Measurements from ENCODE around the gene SNN.
A peak's percentile ranks its signal among the peaks of the same experiment; 100 is the strongest.

Gene SNN

DNA sequence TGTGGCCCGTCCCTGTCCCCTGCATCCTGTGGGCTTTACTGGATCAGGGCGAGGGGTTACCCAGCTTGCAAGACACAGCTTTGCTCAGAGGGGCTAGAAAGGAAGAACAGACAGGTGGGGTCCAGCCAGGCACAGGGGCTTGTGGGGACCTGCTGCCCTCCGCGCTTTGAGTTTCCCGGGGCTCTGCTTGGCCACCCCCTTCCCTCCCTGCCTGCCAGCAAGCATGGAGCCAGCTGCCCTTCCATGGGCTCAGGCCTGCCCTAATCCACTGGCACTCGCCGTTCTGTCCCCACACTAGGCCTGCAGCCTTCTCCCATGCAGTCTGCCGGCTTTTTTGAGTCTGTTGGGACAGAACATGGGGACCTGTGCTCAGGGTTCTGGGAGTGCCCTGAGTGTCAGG lies 3.4 kb downstream of the SNN start:
- Histone ChIP-seq H3K4me3 (ENCODE audit: low read depth, low read length, poor library complexity, severe bottlenecking) (no peak overlapping the region), H4K20me1 (ENCODE audit: insufficient read depth, low read length) (no peaks in the 10 kb centered on the region), H3K9ac (ENCODE audit: low read length) (no peak overlapping the region), H3K27ac (ENCODE audit: low read depth, low read length, poor library complexity, severe bottlenecking) (no peak overlapping the region), H3K27me3 (ENCODE audit: insufficient read depth, low read length) (no peaks in the 10 kb centered on the region), H3F3A (ENCODE audit: insufficient read depth, low read length) (no peaks in the 10 kb centered on the region), H3K4me1 (ENCODE audit: insufficient read depth, low read length, severe bottlenecking) (peaks cover 64% of the 10 kb centered on the region), H3K79me2 (ENCODE audit: insufficient read depth, low read length) (no peaks in the 10 kb centered on the region), H3K9me2 (ENCODE audit: low read depth, low read length) (no peaks in the 10 kb centered on the region), H3K9me3 (ENCODE audit: low read length) (no peaks in the 10 kb centered on the region), H2AFZ (ENCODE audit: low read length) (no peak overlapping the region), H3K4me2 (ENCODE audit: low read length) (peak overlapping the region; percentile 50; the same call in 1 of the 2 replicates), H3K36me3 (ENCODE audit: insufficient read depth, low read length) (peaks cover 9% of the 10 kb centered on the region)
- TF ChIP-seq, protein P1, sequence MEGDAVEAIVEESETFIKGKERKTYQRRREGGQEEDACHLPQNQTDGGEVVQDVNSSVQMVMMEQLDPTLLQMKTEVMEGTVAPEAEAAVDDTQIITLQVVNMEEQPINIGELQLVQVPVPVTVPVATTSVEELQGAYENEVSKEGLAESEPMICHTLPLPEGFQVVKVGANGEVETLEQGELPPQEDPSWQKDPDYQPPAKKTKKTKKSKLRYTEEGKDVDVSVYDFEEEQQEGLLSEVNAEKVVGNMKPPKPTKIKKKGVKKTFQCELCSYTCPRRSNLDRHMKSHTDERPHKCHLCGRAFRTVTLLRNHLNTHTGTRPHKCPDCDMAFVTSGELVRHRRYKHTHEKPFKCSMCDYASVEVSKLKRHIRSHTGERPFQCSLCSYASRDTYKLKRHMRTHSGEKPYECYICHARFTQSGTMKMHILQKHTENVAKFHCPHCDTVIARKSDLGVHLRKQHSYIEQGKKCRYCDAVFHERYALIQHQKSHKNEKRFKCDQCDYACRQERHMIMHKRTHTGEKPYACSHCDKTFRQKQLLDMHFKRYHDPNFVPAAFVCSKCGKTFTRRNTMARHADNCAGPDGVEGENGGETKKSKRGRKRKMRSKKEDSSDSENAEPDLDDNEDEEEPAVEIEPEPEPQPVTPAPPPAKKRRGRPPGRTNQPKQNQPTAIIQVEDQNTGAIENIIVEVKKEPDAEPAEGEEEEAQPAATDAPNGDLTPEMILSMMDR (IDR thresholded peaks at IDR 0.05; ENCODE audit: low read length) = no peak

DNA sequence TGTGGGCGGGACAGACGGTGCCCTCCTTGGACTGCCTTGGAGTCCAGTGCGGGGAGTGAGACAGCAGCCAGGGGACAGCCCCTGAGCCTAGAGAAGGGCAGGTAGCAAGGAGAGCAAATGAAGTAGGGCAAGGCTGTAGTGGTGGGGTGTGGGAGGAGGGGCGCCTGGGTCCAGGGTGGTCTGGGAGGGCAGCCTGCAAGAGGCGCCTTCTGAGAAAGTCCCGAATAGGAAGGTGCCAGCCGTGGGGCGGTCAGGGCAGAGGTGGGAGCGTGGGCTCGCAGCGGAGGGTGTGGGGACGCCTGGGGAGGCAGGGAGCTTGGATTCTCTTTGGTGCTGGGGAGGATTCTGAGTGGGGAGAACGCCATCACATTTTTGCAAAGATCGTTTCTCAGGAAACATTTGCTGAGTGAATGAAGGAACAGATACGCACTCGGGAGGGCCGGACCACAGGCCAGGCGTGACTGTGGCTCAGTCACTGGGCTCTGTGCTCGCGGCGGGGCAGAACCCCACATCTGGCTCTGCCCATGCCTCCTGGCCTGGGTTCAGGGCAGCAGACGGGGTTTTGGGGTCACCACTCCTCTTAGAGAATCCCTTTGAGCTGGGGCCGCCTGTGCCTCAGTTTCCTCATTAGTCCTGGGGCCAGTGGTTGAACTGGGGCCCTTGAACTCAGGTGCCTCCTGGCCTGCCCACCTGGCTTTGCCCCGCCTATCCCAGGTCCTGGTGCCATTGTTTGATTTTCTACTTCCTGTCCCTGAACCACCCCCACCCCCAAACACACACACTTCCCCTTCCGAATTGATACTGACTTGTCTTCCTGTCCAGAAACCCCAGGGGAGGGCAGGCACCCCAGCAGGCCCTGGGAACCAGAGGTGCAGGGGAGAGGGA lies 4.2 kb downstream of the SNN start:
- H3K4me1 ChIP-seq (ENCODE audit: insufficient read depth, low read length, severe bottlenecking) = peaks cover 66% of the 10 kb centered on the region
- no peaks in the 10 kb centered on the region for H4K20me1 ChIP-seq (ENCODE audit: insufficient read depth, low read length)
- H3K9ac ChIP-seq (ENCODE audit: low read length) = peak overlapping the region; percentile 28; the same call in 1 of the 2 replicates
- peak overlapping the region; percentile 17 for H3K4me3 ChIP-seq (ENCODE audit: low read depth, low read length, poor library complexity, severe bottlenecking)
- H3K27ac ChIP-seq (ENCODE audit: low read depth, low read length, poor library complexity, severe bottlenecking) = peak overlapping the region; percentile 36
- no peak overlapping the region for H2AFZ ChIP-seq (ENCODE audit: low read length)
- peaks cover 17% of the 10 kb centered on the region for H3K36me3 ChIP-seq (ENCODE audit: insufficient read depth, low read length)
- peak overlapping the region; percentile 50 for H3K4me2 ChIP-seq (ENCODE audit: low read length)
- no peaks in the 10 kb centered on the region for H3F3A ChIP-seq (ENCODE audit: insufficient read depth, low read length)
- TF ChIP-seq EZH2 (IDR thresholded peaks at IDR 0.05; ENCODE audit: borderline replicate concordance, low read length) = no peak
- TF ChIP-seq, protein P1 (IDR thresholded peaks at IDR 0.05; ENCODE audit: low read length) = no peak
- no peaks in the 10 kb centered on the region for H3K9me2 ChIP-seq (ENCODE audit: low read depth, low read length)
- no peaks in the 10 kb centered on the region for H3K9me3 ChIP-seq (ENCODE audit: low read length)
- no peaks in the 10 kb centered on the region for H3K79me2 ChIP-seq (ENCODE audit: insufficient read depth, low read length)
- no peaks in the 10 kb centered on the region for H3K27me3 ChIP-seq (ENCODE audit: insufficient read depth, low read length)

DNA sequence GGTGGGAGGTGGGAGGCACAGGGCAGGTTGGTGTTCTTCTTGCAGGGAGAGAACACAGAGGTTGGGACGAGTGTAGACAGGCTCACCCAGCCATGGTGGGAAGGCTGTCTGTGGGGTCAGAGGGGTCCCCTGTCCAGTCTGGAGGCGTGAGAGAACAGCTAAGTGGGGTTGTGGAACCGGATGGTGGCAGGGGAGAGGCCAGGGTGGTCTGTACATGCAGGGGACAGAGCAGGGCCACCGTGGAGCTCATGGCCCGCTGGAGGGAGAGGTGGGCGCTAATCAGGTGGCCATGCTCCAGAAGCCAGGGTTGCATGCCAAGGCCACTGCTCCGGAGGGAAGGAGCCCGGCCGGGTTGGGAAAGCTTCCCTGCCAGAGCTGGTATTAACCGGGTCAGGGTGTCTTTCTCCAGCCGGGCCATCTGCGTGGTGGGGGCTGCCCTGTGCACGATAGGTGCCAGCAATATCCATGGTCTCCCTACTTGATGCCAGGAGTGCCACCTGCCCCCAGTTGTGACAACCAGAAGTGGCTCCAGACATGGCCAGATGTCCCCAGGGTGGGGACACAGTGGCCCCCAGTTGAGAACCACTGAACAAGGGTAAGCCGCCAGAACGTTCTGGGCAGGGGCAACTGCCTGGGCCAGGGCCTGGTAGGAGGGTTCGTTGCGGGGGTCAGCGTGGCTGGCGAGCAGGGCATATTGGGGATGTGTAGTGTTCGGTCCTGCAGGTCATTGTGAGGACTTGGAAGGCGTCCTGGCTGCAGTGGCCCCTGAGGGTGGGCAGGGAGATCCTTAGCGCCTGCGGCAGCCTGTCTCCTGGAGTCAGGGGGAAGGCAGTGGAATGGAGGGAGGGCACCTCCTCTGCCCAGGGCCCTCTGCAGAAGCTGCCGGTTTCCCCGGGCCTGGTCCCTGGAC lies 5.1 kb downstream of the SNN start:
- peak overlapping the region; percentile 36 for H3K27ac ChIP-seq (ENCODE audit: low read depth, low read length, poor library complexity, severe bottlenecking)
- H3K36me3 ChIP-seq (ENCODE audit: insufficient read depth, low read length) = peaks cover 26% of the 10 kb centered on the region
- peaks cover 68% of the 10 kb centered on the region for H3K4me1 ChIP-seq (ENCODE audit: insufficient read depth, low read length, severe bottlenecking)
- H3K4me2 ChIP-seq (ENCODE audit: low read length) = peak overlapping the region; percentile 50; the same call in 1 of the 2 replicates
- H3K27me3 ChIP-seq (ENCODE audit: insufficient read depth, low read length) = no peaks in the 10 kb centered on the region
- no peaks in the 10 kb centered on the region for H3K9me3 ChIP-seq (ENCODE audit: low read length)
- no peak overlapping the region for H2AFZ ChIP-seq (ENCODE audit: low read length)
- H3K79me2 ChIP-seq (ENCODE audit: insufficient read depth, low read length) = no peaks in the 10 kb centered on the region
- H3F3A ChIP-seq (ENCODE audit: insufficient read depth, low read length) = no peaks in the 10 kb centered on the region
- H3K9me2 ChIP-seq (ENCODE audit: low read depth, low read length) = no peaks in the 10 kb centered on the region
- H4K20me1 ChIP-seq (ENCODE audit: insufficient read depth, low read length) = no peaks in the 10 kb centered on the region
- peak overlapping the region; percentile 17 for H3K4me3 ChIP-seq (ENCODE audit: low read depth, low read length, poor library complexity, severe bottlenecking)
- TF ChIP-seq, protein P1 (IDR thresholded peaks at IDR 0.05; ENCODE audit: low read length) = no peak
- TF ChIP-seq EZH2 (IDR thresholded peaks at IDR 0.05; ENCODE audit: borderline replicate concordance, low read length) = no peak
- no peak overlapping the region; the same call in 1 of the 2 replicates for H3K9ac ChIP-seq (ENCODE audit: low read length)
